Measurements from ENCODE around the gene FADS6. TPM values are rescaled to one million over a fixed set of nuclear protein-coding genes. Genes with fewer than 3 reads are reported as not detected.

Gene FADS6
- total and polyA plus RNA-seq, 10 of the 15 experiments (the other 5 are each of a cell fraction or from before 2014, with no cell fraction given) = not detected

DNA sequence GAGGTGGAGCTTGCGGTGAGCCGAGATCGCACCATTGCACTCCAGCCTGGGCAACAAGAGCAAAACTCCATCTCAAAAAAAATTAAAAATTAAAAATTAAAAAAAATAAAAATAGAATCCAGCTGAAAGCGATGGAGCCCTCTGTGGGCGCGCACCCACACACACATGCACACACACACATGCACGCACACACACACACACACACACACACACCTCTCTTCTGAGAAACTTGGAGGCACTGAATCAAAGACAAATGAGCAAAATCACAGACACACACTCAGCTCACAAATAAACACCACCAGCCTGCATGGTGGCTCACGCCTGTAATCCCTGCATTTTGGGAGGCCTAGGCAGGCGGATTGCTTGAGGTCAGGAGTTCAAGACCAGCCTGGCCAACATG lies 9.6 kb upstream of the FADS6 start (continued):
- TF ChIP-seq HDAC2 (IDR thresholded peaks at IDR 0.05) = no peak
- TF ChIP-seq, protein P1, sequence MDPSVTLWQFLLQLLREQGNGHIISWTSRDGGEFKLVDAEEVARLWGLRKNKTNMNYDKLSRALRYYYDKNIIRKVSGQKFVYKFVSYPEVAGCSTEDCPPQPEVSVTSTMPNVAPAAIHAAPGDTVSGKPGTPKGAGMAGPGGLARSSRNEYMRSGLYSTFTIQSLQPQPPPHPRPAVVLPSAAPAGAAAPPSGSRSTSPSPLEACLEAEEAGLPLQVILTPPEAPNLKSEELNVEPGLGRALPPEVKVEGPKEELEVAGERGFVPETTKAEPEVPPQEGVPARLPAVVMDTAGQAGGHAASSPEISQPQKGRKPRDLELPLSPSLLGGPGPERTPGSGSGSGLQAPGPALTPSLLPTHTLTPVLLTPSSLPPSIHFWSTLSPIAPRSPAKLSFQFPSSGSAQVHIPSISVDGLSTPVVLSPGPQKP (IDR thresholded peaks at IDR 0.05; ENCODE audit: low read depth, low read length) = no peak
- TF ChIP-seq ZBED1 (IDR thresholded peaks at IDR 0.05; ENCODE audit: borderline replicate concordance) = no peak
- TF ChIP-seq SP1 (IDR thresholded peaks at IDR 0.05; ENCODE audit: low read depth, low read length) = no peak
- TF ChIP-seq SMARCA5 (IDR thresholded peaks at IDR 0.05) = no peak

DNA sequence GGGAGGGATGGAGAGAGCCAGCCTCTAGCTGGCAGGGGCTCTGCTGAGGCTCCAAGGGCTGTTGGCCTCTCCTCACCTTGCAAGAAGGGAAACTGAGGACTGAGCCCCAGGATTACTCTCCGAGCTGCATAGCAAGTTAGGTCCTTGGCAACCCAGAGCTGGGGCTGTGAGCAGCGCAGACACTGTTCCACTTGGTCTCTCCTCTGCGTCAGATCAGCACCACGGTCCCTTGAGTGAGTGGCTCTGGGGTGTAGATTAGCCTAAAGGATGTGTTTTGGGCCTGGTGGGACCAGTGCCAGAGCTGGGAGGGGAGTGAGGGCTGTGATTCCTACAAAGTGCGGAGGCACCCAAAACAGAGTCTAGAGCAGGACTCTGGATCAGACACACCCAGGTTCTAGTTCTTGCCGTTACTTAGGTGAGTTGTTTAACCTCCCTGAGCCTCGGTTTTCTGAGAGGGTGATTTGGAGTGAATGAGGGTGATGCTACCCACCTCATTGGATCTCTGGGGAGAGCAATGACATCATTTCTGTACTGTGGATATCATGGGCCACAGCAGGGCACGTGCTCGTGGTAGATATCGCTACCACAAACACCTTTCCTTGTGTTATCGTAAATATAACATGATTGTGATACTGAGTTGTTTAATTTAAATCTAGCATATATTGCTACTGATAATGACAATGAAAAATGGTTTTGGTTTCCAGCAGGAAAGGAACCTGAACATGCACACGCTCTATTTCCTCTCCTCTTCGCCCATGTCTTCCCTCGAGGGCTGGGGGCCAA lies 8.1 kb upstream of the FADS6 start:
- no TSS peak for BruUV-seq (replicated peaks)
- Histone ChIP-seq H3K4me3 (no peak overlapping the region), H4K20me1 (ENCODE audit: control insufficient read depth, insufficient read depth) (no peaks in the 10 kb centered on the region), H2AFZ (ENCODE audit: control insufficient read depth, low read depth, low read length) (no peak overlapping the region), H3K4me2 (ENCODE audit: control insufficient read depth, insufficient read depth) (no peak overlapping the region), H3K36me3 (ENCODE audit: control insufficient read depth in 2 of 2, insufficient read depth in 2 of 2, low read length in 1 of 2) (no peaks in the 10 kb centered on the region), H3K4me1 (ENCODE audit: control insufficient read depth, insufficient read depth, low read length) (no peaks in the 10 kb centered on the region), H3K27ac (ENCODE audit: control insufficient read depth, insufficient read depth) (no peak overlapping the region), H3K27me3 (replicated peaks in 1 of 2; ENCODE audit: control insufficient read depth in 2 of 2, insufficient read depth in 2 of 2, low read length in 1 of 2) (peaks cover 1 to 3% of the 10 kb centered on the region in 2 experiments; a peak in 2 of 4 replicates), H3K9ac (ENCODE audit: control insufficient read depth, insufficient read depth, low read length) (no peak overlapping the region), H3K79me2 (ENCODE audit: control insufficient read depth, insufficient read depth, low read length) (no peaks in the 10 kb centered on the region), H3K9me3 (replicated peaks; ENCODE audit: control insufficient read depth, insufficient read depth, low read length) (no peaks in the 10 kb centered on the region)
- no peak for ATAC-seq
- intact Hi-C loops (cut with micrococcal nuclease; ENCODE audit: unreplicated experiment) = no loop called here
- SMC1A ChIA-PET (ENCODE audit: uncharacterized antibody, unreplicated experiment) = no interaction called here
- DNase-seq (ENCODE audit: low read depth, low spot score) = no peak
- TF ChIP-seq LARP7 (IDR thresholded peaks at IDR 0.05) (no peak), BCL11A (IDR thresholded peaks at IDR 0.05; ENCODE audit: low read depth, low read length) (no peak), PAX5 (IDR thresholded peaks at IDR 0.05; ENCODE audit: borderline replicate concordance, low read depth, low read length) (no peak), NBN (IDR thresholded peaks at IDR 0.05) (no peak), SP1 (IDR thresholded peaks at IDR 0.05; ENCODE audit: low read depth, low read length) (no peak), RUNX3 (IDR thresholded peaks at IDR 0.05; ENCODE audit: low read length) (no peak), NR2C1 (IDR thresholded peaks at IDR 0.05) (no peak), SMAD1 (IDR thresholded peaks at IDR 0.05; ENCODE audit: low read depth, partially characterized antibody) (no peak), PML (IDR thresholded peaks at IDR 0.05; ENCODE audit: low read length) (no peak), TAF1 (IDR thresholded peaks at IDR 0.05; ENCODE audit: borderline replicate concordance, low read depth, low read length) (no peak), YBX1 (IDR thresholded peaks at IDR 0.05) (no peak), NFIC (IDR thresholded peaks at IDR 0.05; ENCODE audit: low read depth, low read length) (no peak), CHD4 (IDR thresholded peaks at IDR 0.05) (no peak)
- TF ChIP-seq, protein P2, sequence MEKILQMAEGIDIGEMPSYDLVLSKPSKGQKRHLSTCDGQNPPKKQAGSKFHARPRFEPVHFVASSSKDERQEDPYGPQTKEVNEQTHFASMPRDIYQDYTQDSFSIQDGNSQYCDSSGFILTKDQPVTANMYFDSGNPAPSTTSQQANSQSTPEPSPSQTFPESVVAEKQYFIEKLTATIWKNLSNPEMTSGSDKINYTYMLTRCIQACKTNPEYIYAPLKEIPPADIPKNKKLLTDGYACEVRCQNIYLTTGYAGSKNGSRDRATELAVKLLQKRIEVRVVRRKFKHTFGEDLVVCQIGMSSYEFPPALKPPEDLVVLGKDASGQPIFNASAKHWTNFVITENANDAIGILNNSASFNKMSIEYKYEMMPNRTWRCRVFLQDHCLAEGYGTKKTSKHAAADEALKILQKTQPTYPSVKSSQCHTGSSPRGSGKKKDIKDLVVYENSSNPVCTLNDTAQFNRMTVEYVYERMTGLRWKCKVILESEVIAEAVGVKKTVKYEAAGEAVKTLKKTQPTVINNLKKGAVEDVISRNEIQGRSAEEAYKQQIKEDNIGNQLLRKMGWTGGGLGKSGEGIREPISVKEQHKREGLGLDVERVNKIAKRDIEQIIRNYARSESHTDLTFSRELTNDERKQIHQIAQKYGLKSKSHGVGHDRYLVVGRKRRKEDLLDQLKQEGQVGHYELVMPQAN (conservative IDR thresholded peaks at IDR 0.05) = no peak
- WGBS (ENCODE audit: insufficient coverage, insufficient replicate concordance, low lambda C conversion rate, missing lambda C conversion rate) = 32% methylated on average over 14 of the region's 14 CpGs
- RAD21 ChIA-PET (ENCODE audit: unreplicated experiment) = no interaction called here
- no peak for FAIRE-seq
- CTCF ChIA-PET = no interaction called here
- in situ Hi-C loops (cut with MboI) = no loop called here
- POLR2A ChIA-PET = no interaction called here

Measured in GM12878 (cell line).